Central memory CD4-positive, alpha-beta T cell (primary cell): Measurements from ENCODE around the gene DDT.
"Not testable (repeated sequence)": the region's sequence is repeated elsewhere in the genome, so short reads cannot be mapped to it uniquely, and the experiment has no call there.

Experiments used
- DNase-seq: peaks from one replicate; pipeline ENCODE4 v3.0.0; 2022

Gene DDT

GRCh38 chr22:23952794-23953405 is 21.3 kb downstream of the DDT start:
- DNase-seq: not testable (repeated sequence)

- DNase-seq: not testable (repeated sequence)
Measured at GRCh38 chr22:23951383-23951782, 22.9 kb downstream of the DDT start.

- not testable (repeated sequence) for DNase-seq
Measured at GRCh38 chr22:23949764-23950163, 24.5 kb downstream of the DDT start.

- DNase-seq: not testable (repeated sequence)
Measured at GRCh38 chr22:23947391-23947790, 26.9 kb downstream of the DDT start.

GRCh38 chr22:23940166-23940565 is 34.1 kb downstream of the DDT start:
- DNase-seq: not testable (repeated sequence)

- DNase-seq: no peak
Measured at GRCh38 chr22:23939017-23939357, 35.3 kb downstream of the DDT start.

- DNase-seq: no peak
Measured at GRCh38 chr22:23938328-23939016, 35.8 kb downstream of the DDT start.

GRCh38 chr22:23926561-23926960 is 47.7 kb downstream of the DDT start:
- DNase-seq: no peak

DNA sequence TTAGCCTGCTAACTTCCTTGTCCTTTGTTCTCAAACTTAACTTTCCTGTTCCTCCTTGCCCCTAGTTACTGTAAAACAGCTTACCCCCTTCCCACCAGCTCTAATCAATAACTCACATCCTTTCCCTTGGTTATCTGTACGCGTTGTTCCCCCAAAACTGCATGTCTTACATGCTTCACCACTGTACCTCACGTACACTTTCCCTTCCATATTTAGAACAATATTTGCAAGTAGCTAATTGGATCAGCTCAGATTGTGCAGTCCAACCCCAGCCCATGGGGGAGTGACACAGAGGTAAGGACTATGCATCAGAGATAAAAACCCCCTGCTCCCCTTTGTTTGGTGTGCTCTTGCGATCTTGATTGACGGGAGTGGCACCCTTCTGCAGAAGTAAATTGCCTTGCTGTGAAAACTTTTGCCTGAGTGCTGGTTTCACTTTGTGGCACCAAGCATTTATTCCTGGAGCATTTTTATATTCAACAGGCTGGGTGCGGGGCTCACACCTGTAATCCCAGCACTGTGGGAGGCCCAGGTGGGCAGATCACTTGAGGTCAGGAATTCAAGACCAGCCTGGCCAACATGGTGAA is 49.1 kb downstream of the DDT start:
- DNase-seq: no peak

- no peak for DNase-seq
Measured at GRCh38 chr22:23922921-23923320, 51.3 kb downstream of the DDT start.

GRCh38 chr22:23921586-23922201 is 52.5 kb downstream of the DDT start:
- not testable (repeated sequence) for DNase-seq
